ENCODE data around the gene LRRC55. TPM values are rescaled to one million over a fixed set of nuclear protein-coding genes. Genes with fewer than 3 reads are reported as not detected.

Gene LRRC55
- total RNA-seq, result under 1 TPM; under 0.01 to 0.39 (median 0.19) TPM

GRCh38 chr11:57181678-57182305 is at the start of gene LRRC55:
TSS of gene LRRC55 (plus strand) at chr11:57181953. CDS start at chr11:57182023, 70 bp downstream.
- Histone ChIP-seq H3K4me3 (no peak within 1 kb of the TSS), H3K9me3 (no peaks in the 10 kb centered on the region), H3K36me3 (no peaks in the 10 kb centered on the region), H3K27ac (replicated peaks in 1 of 4) (no peak within 1 kb of the TSS), H3K4me1 (peaks cover 0 to 9% (median 4%) of the 10 kb centered on the region in 4 donors), H3K27me3 (peaks cover 0 to 40% (median 2%) of the 10 kb centered on the region in 4 donors)
- intact Hi-C loops (cut with DNase I), result no loop called here
- TF ChIP-seq POLR2A (IDR thresholded peaks at IDR 0.05; ENCODE audit: low read depth) (no peak), CTCF (IDR thresholded peaks at IDR 0.05) (no peak)
- 86% methylated on average over 13 of the region's 15 CpGs for WGBS
- no peak for DNase-seq (ENCODE audit: extremely low spot score)

GRCh38 chr11:57133366-57134038 is 48.3 kb upstream of the LRRC55 start:
- intact Hi-C loops (cut with DNase I), result loop anchor here (5.0 kb wide), 1 partner anchor 114 kb away; no protein-coding TSS in a partner anchor
- 66% methylated on average over 3 of the region's 3 CpGs for WGBS

GRCh38 chr11:57134284-57134683 is 47.5 kb upstream of the LRRC55 start:
- 39% methylated on average over 1 of the region's 1 CpG for WGBS
- no peak overlapping the region for H3K4me3 ChIP-seq
- DNase-seq (ENCODE audit: extremely low spot score), result no peak
- H3K9me3 ChIP-seq, result no peaks in the 10 kb centered on the region
- H3K27me3 ChIP-seq, result no peaks in the 10 kb centered on the region
- intact Hi-C loops (cut with DNase I), result loop anchor here (5.0 kb wide), 1 partner anchor 113 kb away; no protein-coding TSS in a partner anchor
- TF ChIP-seq POLR2A (IDR thresholded peaks at IDR 0.05; ENCODE audit: low read depth) (no peak), POLR2AphosphoS5 (IDR thresholded peaks at IDR 0.05) (no peak), EP300 (IDR thresholded peaks at IDR 0.05) (no peak), CTCF (IDR thresholded peaks at IDR 0.05) (no peak)
- no peaks in the 10 kb centered on the region for H3K4me1 ChIP-seq
- H3K36me3 ChIP-seq, result no peaks in the 10 kb centered on the region
- H3K27ac ChIP-seq (replicated peaks in 1 of 4), result no peak overlapping the region

More at GRCh38 chr11:57133366-57134038, 48.3 kb upstream of the LRRC55 start:
- TF ChIP-seq EP300 (IDR thresholded peaks at IDR 0.05) (no peak), CTCF (IDR thresholded peaks at IDR 0.05) (no peak), POLR2AphosphoS5 (IDR thresholded peaks at IDR 0.05) (no peak), POLR2A (IDR thresholded peaks at IDR 0.05; ENCODE audit: low read depth) (no peak)
- H3K4me1 ChIP-seq, result no peaks in the 10 kb centered on the region
- H3K4me3 ChIP-seq, result no peak overlapping the region
- no peaks in the 10 kb centered on the region for H3K9me3 ChIP-seq
- no peak overlapping the region for H3K27ac ChIP-seq (replicated peaks in 1 of 4)
- DNase-seq (ENCODE audit: extremely low spot score), result no peak
- no peaks in the 10 kb centered on the region for H3K36me3 ChIP-seq
- no peaks in the 10 kb centered on the region for H3K27me3 ChIP-seq

GRCh38 chr11:57135020-57135751 is 46.6 kb upstream of the LRRC55 start:
- TF ChIP-seq CTCF (IDR thresholded peaks at IDR 0.05) (no peak), POLR2A (IDR thresholded peaks at IDR 0.05; ENCODE audit: low read depth) (no peak), EP300 (IDR thresholded peaks at IDR 0.05) (no peak), POLR2AphosphoS5 (IDR thresholded peaks at IDR 0.05) (no peak)
- 91% methylated on average over 3 of the region's 3 CpGs for WGBS

More at GRCh38 chr11:57135020-57135751, 46.6 kb upstream of the LRRC55 start:
- intact Hi-C loops (cut with DNase I), result no loop called here
- Histone ChIP-seq H3K9me3 (no peaks in the 10 kb centered on the region), H3K4me3 (no peak overlapping the region), H3K27me3 (no peaks in the 10 kb centered on the region), H3K36me3 (no peaks in the 10 kb centered on the region), H3K27ac (replicated peaks in 1 of 4) (no peak overlapping the region), H3K4me1 (no peaks in the 10 kb centered on the region)
- no peak for DNase-seq (ENCODE audit: extremely low spot score)

Measured in esophagus muscularis mucosa (tissue), 4 donors.